Effector CD8-positive, alpha-beta T cell (primary cell): ENCODE data around the gene SLC28A1.

Experiments
- DNase-seq: peaks from one replicate; lab custom pipeline; 2025; lab: John Stamatoyannopoulos, UW

Gene SLC28A1

DNA sequence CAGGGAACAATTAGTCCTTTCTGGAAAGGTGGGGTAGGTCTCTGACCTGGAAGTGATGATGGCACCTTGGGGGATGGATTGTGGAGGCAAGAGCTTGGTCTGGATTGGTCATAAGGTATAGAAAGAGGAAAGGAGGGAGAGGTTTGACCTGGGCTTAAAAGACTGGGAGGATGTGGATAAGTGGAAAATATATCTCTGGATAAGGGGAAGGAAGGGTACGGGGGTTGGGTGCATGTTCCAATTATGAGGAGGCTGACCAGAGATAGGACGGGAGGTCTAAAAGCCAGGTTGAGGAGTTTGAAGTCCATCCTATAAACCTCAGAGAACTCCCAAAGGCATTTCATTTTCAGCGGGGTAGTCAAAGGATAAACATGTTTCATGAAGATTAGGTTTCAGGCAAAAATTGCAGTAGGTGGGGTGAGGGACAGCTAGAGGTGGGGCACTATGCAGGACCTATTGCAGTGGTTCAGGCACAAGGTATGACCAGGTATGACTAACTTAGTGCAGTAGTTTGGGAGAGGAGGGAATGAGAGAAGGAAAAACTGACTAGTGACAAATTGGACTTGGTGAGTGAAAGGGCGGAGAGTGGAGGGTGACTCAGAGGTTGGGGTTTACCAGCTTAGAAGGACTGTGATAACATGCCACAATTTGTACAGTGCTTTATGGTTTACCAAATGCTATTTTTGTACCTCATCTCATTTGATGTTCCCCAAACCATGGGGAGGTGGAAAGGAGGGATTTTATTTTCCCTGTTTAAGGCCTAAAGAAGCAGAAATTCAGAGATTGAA lies 107.9 kb downstream of the SLC28A1 start:
- DNase-seq: no peak
